Activated naive CD4-positive, alpha-beta T cell treated with Interleukin-2 at 50 U/mL for 16 hours (primary cell): Measurements from ENCODE around the gene EML4.

ENCODE experiments used
- DNase-seq: peaks from one replicate; pipeline ENCODE4 v3.0.0-alpha.2; 2020

EML4 gene

DNA sequence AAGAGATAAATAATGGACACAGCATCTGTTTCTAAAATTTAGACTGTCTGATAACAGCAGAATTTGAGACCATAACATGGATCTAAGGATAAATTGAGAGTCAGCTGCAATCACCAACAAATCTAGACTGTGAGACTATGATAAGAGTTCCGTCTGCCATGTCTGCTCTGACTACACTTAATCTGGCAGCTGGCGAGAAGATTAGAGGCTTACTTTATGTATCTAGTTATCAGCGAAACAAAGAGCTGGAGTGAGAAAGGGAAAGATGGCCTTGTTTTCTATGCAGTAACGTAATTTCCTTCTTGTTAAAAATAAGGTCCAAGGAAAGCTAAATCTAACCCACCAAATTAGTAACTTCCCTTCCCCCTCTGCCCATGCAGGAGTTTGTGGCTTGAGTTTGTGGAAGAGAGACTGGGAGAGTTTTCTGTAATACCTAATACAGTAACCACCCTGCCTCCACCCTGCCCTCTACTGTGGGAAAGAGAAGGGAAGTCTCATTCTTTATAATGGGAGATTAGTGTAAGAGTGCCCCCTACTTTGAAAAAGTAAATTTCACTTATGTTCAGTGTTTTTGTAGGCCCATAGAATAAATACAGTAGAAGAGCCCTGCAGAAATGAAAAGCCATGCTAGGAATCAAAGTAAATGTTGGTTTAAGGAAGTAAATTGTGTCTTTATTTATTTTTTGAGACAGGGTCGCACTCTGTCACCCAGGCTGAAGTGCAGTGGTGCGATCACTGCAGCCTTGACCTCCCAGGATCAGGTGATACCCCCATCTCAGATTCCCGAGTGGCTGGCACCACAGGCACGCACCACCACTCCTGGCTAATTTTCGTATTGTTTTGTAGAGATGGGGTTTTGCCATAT lies 27.5 kb downstream of the EML4 start:
- DNase-seq, result no peak

DNA sequence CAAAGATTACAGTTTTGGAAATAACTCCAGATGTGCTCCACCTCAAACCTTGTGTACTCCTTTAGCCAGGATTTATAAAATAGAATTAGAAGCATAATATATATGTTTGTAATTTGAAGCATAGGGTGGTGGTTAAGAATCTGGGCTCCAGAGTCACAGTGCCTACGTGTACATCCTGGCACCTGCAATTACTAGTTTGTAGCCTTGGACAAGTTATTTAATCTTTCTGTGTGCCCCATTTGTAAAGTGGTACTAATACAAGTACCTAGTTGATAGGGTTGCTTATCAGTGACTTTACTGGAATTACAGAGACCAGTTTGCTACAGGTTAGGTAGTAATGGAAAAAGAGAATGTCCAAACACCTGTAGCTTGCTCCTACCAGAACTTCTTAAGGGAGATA lies 28.6 kb downstream of the EML4 start:
- no peak for DNase-seq

DNA sequence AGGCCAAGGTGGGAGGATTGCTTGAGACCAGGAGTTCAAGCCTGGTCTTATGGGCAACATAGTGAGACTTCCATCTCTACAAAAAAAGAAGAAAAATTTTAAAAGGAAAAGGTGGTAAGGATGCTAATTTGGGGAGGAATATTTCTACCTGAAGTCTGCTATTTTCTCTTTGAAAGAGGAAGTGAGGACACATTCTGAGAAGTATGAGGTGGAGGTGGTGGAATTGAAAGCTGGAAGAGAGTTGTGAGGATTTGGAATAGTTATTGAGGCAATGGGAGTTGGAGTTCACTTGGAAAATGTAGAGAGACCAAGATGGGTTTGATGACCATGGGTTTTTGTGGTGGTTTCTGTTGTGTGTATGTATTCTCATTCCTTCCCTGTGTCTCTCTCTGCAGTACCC lies 29.3 kb downstream of the EML4 start:
- no peak for DNase-seq

DNA sequence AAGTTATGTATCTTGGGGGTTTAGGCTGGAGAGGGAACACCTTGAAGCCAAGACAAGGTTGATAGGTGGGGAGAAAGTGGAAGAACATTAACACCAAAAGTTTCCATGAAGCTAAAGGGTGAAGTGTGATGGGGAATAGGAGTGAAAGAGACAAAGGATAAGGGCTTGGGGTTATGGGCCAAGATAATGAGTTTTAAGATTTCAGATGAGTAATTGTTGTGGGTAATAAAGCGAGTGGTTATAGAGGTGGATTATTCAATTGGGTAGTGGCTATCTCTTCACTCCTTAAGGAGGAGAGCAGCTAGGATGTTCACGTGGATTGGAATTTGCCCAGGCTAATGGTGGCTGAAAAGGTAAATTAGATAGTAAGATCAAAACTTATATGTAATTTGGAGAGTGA lies 29.8 kb downstream of the EML4 start:
- DNase-seq, result no peak

DNA sequence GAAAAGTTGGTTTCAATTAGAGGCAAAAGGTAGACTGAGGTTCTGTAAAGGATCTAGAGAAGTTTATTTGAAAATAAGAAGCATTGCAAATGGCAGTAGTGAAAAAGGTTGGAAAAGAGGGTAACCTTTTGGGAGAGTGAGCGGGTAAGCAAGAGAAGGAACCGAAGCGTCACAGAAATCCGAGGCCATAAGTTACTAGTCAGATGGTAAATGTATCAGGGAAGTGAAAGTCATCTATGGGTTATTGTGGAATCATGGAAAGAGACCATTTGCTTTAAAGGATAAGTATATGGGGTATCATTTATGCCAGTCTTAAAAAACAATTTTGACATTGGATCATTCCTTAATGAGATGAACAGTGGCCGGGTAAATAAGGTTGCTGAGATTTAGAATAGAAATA lies 30.5 kb downstream of the EML4 start:
- DNase-seq, result no peak

DNA sequence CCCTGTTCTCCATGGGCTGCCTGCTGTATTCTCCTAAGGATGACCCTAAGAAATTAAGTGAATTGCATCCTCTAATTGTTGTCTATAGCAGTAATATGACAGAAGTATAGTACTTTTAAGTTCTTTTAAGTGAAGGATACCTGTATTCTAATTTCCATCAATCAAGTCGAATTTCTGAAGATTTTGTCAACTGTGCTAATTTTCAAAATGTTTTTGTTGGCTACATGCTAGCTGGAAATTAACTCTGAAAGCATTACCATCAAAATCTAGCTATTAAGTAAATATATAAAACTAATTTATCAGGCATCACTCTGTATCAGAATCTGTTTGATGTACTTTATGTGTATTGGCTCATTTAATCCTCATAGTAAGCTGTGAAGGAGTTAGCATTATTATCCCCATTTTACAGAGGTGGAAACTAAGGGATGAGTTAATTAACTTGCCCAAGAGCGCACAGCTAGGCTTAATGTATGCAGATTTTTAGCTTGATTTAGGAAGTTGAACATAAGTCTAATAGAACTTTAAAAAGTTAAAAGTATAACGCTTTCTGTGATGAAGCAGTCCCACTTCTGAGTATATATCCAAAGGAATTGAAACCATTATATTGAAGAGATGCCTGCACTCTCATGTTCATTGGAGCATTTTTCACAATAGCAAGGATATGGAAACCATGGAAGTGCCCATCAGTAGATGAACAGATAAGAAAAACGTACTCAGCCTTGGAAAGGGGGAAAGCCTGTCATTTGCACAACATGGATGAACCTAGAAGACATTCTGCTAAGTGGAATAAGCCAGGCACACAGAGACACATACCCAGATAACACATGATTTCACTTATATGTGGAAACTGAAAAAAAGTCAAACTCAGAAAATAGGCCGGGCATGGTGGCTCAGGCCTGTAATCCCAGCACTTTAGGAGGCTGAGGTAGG lies 32.0 kb downstream of the EML4 start:
- no peak for DNase-seq

DNA sequence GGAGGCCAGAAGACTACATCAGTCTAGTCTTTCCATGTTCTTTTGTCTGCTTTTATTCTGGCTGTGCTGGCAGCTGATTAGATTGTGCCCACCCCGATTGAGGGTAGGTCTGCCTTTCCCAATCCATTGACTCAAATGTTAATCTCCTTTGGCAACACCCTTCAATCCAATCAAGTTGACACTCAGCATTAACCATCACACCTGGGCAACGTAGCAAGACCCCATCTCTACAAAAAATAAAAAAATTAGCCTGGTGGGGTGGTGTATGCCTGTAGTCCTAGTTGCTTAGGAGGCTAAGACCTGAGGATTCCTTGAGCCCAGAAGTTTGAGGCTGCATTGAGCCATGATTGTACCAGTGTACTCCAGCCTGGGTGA lies 33.5 kb downstream of the EML4 start:
- DNase-seq, result no peak

DNA sequence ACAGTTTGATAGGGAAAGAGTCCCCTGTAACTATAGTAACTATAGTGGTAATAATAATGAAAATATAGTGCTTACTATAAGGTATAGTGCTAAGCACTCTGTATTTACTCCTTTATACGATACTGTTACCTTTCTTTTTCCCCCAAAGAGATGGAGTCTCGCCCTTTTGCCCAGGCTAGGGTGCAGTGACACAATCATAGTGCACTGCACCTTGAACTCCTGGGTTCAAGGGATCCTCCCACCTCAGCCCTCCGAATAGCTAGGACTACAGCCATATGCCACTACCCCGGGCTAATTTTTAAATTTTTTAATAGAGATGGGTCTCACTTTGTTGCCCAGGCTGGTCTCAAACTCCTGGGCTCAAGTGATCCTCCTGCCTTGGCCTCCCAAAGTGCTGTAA lies 34.6 kb downstream of the EML4 start:
- no peak for DNase-seq

DNA sequence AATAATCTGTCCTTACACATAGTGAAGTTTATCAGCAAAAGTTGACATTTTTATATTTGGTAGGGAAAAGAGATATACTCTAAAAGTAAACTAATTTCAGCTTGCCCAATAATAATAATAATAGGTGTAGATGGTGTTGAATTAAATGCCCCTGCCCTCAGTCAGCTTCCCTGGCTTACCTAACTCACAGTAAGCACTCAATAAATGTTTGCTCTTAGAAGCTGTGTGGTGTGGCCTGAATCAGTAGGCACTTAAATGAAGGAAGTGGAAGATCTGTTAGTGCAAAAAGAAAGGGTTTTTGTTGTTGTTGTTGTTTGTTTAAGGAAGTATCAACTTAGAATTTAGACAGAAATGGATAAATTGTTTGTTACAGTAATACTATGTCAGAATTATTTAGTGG lies 36.2 kb downstream of the EML4 start:
- no peak for DNase-seq

DNA sequence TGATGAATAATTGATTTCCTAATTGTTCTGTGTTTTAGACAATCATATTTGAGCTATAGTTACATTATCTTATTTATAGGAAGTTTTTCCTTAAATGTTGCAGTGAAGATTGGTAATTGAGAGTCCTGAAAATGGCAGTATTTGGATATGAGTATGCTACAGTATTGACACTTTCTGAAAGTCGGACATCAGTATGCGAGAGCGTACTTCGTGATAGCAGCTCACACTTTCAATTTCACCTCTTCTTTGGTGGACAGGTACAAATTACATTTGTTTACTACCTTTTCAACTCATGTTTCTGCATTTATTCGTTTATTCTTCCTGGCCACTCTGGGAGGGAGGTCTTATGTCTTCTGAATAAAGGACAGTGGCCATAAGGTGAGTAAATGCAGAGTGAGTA lies 38.7 kb downstream of the EML4 start:
- DNase-seq, result no peak

DNA sequence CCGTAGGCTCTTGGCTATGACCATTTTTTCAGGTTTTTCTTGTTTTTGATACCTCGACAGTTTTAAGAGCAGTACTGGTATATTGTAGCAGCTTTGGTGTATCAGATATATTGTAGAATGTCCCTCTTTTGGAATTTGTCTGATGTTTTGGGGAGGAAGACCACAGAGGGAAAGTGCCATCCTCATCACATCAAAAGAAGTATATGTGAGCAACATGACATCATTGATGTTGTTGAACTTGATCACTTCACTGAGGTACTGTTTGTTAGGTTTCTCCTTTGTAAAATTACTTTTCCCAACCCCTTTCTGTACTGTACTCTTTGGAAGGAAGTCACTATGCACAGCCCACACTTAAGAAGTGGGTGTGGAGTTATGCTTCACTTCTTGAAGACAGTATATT lies 41.0 kb downstream of the EML4 start:
- DNase-seq, result no peak

DNA sequence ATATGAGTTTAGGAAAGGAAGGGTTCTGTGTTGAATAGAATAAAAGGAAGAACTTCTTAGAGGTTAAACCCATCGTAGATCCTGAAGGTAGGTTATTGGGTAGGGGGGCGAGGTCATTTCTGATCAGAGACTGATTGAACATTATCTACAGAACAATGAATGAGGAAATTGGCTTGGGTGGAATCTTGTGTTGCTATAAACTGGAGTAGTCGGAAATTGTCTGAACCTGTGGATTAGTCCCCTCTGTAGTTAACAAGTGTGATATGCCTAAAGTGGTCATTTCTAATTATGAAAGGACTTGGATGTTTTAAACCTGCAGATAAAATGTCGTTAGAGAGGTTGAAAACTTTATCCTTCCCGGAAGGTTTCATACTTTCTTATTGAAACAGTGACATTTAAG lies 42.1 kb downstream of the EML4 start:
- no peak for DNase-seq

DNA sequence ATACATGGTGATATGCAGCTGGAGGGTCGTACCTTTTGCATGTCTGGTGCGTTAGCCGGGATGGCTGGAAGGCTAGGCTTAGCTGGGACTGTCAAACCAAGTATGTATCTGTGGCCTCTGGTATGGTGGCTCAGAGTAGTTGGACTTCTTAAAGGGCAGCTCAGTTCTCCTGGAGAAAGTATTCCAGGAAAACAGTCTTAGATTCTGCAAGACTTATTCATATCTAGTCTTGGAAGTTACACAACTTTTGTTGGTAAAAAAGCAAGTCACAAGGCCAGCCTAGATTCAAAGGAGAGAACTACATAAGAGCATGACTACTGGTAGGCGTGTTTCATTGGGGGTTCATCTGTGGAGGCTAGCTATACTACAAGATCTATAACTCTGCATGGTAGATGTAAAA lies 45.5 kb downstream of the EML4 start:
- no peak for DNase-seq

DNA sequence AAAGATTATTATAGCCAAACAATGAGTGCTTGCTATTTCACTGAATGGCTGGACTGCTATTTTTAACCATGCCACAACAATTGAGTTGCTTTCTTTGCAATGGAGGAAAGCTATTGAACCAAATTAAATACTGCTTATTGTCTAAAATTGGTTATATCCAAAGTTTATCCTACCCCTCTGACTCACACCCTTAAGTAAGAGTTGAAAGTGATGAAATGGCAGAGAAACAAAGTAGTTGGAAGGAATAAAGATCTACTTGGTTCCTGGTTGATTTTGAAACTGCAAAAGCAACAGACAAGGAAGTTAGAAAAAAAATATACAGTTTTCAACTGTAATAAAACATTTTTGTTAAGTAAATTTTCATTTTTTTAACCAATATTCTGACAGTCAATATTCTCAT lies 47.5 kb downstream of the EML4 start:
- DNase-seq, result no peak

DNA sequence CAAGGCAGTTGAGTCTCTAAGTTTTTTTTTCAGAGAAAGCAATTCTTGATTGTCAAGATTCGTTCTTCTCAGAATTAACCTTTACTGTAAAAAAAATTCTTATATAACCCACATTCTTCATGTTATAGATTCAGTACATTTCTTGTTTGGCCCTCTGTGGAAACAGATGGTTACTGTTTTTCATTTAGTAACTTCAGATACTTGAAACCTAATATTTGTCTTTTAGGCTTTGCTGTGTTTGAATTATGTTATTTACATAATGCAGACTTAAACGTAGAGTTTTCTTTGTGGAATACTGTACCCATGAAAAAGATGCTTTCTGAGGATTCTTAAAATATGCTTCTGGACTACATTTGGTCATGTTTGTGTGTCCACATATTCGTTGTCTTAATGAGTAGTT lies 48.2 kb downstream of the EML4 start:
- DNase-seq, result no peak

DNA sequence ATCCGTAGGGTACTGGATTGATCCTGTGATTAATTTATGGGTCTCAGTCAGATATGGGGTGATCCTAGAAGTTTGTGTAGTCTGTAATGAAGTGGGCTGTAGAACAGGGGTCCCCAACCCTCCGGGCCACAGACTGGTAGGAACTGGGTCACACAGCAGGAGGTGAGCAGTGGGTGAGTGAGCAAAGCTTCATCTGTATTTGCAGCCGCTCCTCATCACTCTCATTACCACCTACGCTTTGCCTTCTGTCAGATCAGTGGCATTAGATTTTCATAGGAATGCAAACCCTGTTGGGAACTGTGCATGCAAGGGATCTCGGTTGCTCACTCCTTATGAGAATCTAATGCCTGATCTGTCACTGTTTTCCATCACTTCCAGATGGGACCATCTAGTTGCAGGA lies 48.8 kb downstream of the EML4 start:
- DNase-seq, result no peak

DNA sequence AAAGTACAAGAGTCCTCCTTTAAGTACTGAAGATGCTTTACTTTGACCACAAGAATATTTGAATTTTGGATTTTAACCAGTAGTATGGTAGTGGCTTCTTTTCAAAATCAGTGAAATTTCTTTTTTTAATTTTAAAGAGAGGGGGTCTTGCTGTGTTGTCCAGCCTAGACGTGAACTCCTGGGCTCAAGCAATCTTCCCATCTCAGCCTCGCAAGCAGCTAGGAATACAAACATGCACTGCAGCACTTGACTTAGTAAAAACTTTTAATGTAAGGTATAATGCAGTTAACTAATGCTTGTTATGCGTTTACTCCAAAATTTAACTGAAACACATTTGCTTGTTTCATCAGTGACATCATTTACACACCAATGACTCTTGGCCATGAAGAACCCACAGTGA lies 49.6 kb downstream of the EML4 start:
- no peak for DNase-seq

DNA sequence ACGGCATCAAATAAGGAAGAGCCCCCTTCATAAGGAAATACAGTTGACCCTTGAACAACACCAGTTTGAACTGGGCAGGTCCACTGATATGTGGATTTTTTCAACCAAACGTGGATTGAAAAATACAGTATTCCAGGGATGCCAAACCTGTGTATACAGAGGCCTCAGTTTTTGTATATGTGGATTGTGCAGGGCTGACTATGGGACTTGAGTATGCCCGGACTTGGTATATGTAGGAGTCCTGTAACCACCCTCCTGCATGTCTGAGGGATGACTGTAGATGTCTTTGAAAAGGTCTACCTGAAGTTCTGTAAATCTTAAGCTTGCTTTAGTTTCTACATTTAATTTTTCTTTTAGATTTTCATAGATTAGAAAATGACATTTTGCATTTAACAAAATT lies 50.0 kb downstream of the EML4 start:
- DNase-seq, result no peak

DNA sequence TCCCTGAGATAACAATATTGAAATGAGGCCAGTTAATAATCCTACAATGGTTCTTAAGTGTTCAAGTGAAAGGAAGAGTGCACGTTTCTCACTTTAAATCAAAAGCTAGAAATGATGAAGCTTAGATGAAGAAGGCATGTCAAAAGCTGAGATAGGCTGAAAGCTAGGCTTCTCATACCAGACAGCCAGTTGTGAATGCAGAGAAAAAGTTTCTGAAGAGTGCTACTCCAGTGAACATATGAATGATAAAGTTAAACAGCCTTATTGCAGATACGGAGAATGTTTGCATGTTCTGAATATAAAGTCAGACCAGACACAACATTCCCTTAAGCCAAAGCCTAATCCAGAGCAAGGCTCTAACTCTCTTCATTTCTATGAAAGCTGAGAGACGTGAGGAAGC lies 51.4 kb downstream of the EML4 start:
- DNase-seq, result no peak

DNA sequence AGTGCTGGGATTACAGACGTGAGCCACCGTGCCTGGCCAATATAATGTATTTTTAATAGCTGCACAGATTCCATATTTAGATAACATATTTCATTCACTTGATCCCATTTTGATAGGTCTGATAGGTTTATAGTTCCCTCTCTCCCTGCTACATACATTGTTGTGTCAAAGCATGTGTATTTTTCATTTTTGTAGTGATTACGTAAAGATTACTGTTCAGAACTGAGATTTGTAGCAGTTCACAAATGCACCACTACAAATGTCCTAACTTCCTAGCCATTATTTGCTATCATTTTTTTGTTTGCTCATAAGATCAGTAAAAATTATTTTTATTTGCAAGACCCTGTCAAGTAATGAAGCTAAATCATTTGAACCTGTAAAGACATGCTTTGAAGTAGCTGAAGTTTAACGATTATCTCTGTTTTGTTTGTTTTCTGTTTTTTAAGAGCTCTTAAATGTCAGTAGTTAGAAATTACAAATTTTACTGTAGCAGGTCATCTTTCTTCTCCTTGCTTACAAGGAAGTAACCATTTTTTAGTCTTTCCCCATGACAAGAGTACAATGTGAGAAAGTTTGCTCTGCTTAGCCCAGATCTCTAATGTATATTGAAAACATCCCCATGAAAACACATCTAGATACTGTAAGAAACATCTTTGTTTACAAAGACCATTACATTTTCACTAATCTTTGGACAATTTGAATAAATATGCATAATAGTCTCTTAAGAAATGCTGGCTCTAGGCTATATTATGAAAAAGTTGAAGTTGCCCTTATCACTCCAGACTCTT lies 54.1 kb downstream of the EML4 start:
- DNase-seq, result no peak

DNA sequence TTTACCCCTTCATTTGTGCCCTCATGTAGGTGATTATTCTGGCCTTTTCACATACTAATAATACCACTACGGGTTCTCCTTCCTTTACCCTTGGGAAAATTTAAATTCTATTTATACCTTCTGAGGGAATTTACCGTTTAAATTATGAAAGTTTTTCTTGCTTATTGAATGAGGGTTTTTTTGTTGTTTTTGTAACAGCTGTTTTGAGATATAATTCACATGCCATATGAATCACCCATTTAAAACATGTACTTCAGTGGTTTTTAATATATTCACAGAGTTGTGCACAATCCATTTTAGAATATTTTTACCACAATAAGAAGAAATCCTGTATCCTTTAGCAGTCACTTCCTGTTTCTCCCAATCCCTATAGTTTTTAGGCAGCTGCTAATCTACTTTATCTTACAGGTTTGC lies 54.7 kb downstream of the EML4 start:
- no peak for DNase-seq

DNA sequence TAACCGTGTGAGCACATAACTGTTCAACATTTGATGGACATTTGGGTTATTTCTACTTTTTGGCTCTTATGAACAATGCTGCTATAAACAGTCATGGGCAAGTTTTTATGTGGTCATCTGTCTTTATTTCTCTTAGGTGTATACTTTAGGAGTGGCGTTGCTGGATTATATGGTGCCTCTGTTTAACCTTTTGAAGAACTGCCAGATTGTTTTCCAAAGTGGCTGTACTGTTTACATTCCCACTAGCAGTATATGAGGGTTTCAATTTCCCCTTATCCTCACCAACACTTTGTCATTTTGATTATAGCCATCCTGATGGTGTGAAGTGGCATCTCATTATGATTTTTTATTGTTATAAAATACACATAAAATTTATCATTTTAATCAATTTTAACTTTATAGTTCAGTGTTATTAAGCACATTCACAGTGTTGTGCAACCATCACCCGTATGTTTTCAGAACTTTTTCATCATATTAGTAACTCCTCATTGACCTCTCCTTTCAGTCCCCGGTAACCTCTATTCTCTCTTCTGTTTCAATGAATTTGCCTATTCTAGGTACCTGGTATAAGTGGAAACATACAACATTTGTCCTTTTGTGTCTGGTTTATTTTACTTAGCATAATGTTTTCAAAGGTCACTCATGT lies 55.4 kb downstream of the EML4 start:
- DNase-seq, result no peak

DNA sequence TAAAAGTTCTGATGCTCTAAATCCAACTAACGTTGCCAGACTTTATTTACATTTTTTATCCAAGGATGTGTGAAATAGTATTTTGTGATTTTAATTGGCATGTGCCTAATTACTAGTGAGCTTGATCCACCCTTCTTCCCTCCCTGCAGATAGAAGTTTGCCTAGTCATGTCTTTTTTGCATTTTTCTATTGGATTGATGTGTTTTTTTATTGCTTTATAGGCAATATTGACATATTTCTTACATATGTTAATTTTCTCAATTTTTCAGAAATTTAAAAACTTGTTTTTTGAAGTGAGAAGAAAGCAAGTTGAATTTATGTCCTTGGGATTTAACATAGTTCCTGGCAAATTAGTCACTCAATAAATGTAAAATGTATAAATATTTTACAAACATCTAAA lies 56.4 kb downstream of the EML4 start:
- no peak for DNase-seq
